AG08396 (cell line): ENCODE measurements around the gene FAM117B.

Experiments used
- DNase-seq: peaks from one replicate; pipeline ENCODE4 v3.0.0; 2012; ENCODE audit warnings: low spot score, mixed read lengths

FAM117B gene

GRCh38 chr2:202814226-202814625 is 179.5 kb downstream of the FAM117B start:
- DNase-seq: no peak

DNA sequence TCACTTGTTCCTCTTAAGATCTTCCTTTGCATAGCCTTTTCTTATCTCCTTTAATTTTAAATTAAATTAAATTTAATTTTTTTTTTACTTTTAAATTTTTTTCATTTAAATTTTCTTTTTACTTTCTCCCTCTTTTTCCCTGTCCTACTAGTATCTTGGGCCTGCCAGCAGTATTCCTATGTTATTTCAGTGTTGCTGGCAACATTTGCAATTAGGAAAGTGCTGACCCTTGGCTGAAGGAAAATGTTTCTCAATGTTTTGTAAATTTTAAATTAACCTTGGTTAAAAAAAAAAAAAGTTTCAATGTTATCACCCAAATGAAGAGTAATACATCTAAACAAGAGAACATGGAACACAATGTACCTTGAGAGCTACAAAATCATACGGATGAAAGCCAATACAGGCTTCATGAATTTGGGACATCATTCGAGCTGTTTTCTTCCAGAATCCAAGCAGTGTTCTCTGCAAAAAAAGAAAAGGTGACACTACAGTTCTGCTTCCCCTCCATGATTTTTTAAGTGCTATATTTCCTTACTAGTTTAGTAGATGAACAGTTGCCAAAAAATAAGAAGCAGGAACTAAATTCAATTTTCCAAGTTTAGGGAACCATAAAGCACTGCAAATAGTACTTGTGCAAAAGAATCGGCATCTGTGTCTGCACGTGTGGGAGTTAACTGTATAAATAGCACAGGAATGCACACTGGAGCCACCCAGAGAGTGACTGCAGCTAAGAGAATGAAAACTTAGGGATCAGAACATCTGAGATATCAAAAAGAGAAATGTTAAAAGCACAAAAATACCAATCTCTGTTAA is 181.0 kb downstream of the FAM117B start:
- no peak for DNase-seq

- DNase-seq: no peak
Observed at GRCh38 chr2:202817771-202818170, 183.0 kb downstream of the FAM117B start.

- DNase-seq: no peak
Observed at GRCh38 chr2:202818321-202818720, 183.6 kb downstream of the FAM117B start.
